Mesendoderm (in vitro differentiated cells): Measurements from ENCODE around the gene CKAP5.

ENCODE experiments used
- DNase-seq: peaks from one replicate; pipeline ENCODE4 v3.0.0; 2013
- H2AK5ac ChIP-seq: 2 replicates; pipeline ENCODE4 v1.6.1; 2013; ENCODE audit warnings: low read length, inconsistent platforms
- H2BK120ac ChIP-seq: 2 replicates; pipeline ENCODE4 v1.6.1; 2013; ENCODE audit warnings: low read depth, mild to moderate bottlenecking, low read length, moderate library complexity, mixed read lengths
- H2BK15ac ChIP-seq: replicated peaks from 2 replicates; pipeline ENCODE4 v1.6.1; 2013; ENCODE audit warnings: low read depth, mild to moderate bottlenecking, moderate library complexity
- H2BK5ac ChIP-seq: 2 replicates; pipeline ENCODE4 v1.6.1; 2013; ENCODE audit warnings: low read length, inconsistent platforms
- H3K18ac ChIP-seq: 2 replicates; pipeline ENCODE4 v1.6.1; 2013; ENCODE audit warnings: mild to moderate bottlenecking, low read length, mixed read lengths
- H3K23ac ChIP-seq: one replicate; pipeline ENCODE4 v1.6.1; 2013; ENCODE audit warnings: low read length
- H3K27ac ChIP-seq: 2 replicates; pipeline ENCODE4 v1.5.1; 2013; ENCODE audit warnings: low read depth, mild to moderate bottlenecking, inconsistent platforms, low read length, moderate library complexity
- H3K27me3 ChIP-seq: 2 replicates; pipeline ENCODE4 v1.6.1; 2013; ENCODE audit warnings: low read length, control low read depth, mild to moderate bottlenecking, inconsistent platforms; ENCODE audit not compliant: insufficient read depth, poor library complexity
- H3K36me3 ChIP-seq: 2 replicates; pipeline ENCODE4 v1.6.1; 2013; ENCODE audit warnings: low read length, inconsistent platforms; ENCODE audit not compliant: control insufficient read depth, insufficient read depth
- H3K4ac ChIP-seq: one replicate; pipeline ENCODE4 v1.6.1; 2013; ENCODE audit warnings: low read depth, mild to moderate bottlenecking, low read length, moderate library complexity
- H3K4me1 ChIP-seq: 2 replicates; pipeline ENCODE4 v1.6.1; 2013; ENCODE audit warnings: low read depth, low read length, inconsistent platforms; ENCODE audit not compliant: control insufficient read depth
- H3K4me2 ChIP-seq: 2 replicates; pipeline ENCODE4 v1.6.1; 2013; ENCODE audit warnings: low read length
- H3K4me3 ChIP-seq: 2 replicates; pipeline ENCODE4 v1.5.1; 2013; ENCODE audit warnings: mild to moderate bottlenecking, low read length
- H3K56ac ChIP-seq: one replicate; pipeline ENCODE4 v1.6.1; 2013; ENCODE audit warnings: low read length
- H3K79me1 ChIP-seq: 2 replicates; pipeline ENCODE4 v1.6.1; 2013; ENCODE audit warnings: low read length, inconsistent platforms
- H3K79me2 ChIP-seq: 2 replicates; pipeline ENCODE4 v1.6.1; 2013; ENCODE audit warnings: mild to moderate bottlenecking, low read length; ENCODE audit not compliant: control insufficient read depth, insufficient read depth
- H3K9ac ChIP-seq: 2 replicates; pipeline ENCODE4 v1.6.1; 2013; ENCODE audit warnings: low read length, inconsistent platforms
- H4K5ac ChIP-seq: one replicate; pipeline ENCODE4 v1.6.1; 2013; ENCODE audit warnings: low read length
- H4K8ac ChIP-seq: one replicate; pipeline ENCODE4 v1.6.1; 2013; ENCODE audit warnings: low read depth, mild to moderate bottlenecking, control low read depth, low read length, moderate library complexity
- WGBS: extraction: QIAGEN DNeasy Blood & Tissue Kit; methylation state at CpG from one replicate; pipeline ENCODE4 v1.1.7; 2013; ENCODE audit warnings: low lambda C conversion rate, missing lambda C conversion rate; ENCODE audit not compliant: insufficient coverage; ENCODE audit errors: extremely low coverage; 5-methylcytosine and 5-hydroxymethylcytosine counted together

The CKAP5 gene

DNA sequence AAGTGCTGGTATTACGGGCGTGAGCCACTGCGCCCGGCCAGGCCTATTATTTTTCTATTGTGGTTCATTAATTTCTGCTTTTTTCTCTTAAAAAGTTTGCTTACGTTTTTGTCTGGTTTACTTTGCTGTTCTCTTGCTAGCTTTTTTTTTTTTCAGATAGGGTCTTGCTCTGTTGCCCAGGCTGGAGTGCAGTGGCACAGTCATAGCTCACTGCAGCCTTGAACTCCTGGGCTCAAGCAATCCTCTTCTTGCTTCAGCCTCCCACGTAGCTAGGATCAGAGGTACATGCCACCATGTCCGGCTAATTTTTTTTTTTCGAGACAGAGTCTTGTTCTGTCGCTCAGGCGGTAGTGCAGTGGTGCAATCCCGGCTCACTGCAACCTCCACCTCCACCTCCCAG is 108.4 kb downstream of the CKAP5 start:
- Histone ChIP-seq H3K4me1 (no peaks in the 10 kb centered on the region), H2BK15ac (no peak overlapping the region), H3K18ac (no peak overlapping the region), H4K8ac (no peak overlapping the region), H2AK5ac (no peak overlapping the region), H2BK120ac (no peak overlapping the region), H3K4me3 (no peak overlapping the region), H3K4me2 (no peak overlapping the region), H3K36me3 (peaks cover 8% of the 10 kb centered on the region), H4K5ac (no peak overlapping the region), H3K23ac (no peak overlapping the region), H3K9ac (no peak overlapping the region), H3K27me3 (no peaks in the 10 kb centered on the region), H3K79me2 (no peaks in the 10 kb centered on the region), H3K27ac (no peak overlapping the region), H3K79me1 (no peaks in the 10 kb centered on the region), H3K4ac (no peak overlapping the region), H2BK5ac (no peak overlapping the region), H3K56ac (no peak overlapping the region)
- no peak for DNase-seq
- no CpG with 5 or more reads among the region's 11 CpGs for WGBS

DNA sequence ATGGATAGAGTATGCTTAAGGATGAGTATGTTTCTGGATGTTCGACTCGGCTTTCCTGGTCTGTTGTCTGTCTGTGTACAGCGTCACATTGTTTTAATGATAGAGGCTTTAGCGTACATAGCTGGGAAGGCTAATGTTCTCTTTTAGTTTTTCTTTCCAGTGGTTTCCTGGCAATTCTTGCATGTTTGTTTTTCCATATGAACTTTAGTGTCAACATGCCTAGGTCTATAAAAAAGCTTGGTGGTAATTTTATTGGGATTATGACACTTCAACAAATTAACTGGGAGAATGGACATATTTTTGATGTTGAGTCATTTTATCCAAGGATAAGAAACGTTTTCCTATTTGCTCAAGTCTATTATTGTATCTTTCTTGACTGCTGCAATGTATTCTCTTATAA is 109.5 kb downstream of the CKAP5 start:
- no peak overlapping the region for H3K4me3 ChIP-seq
- H4K5ac ChIP-seq = no peak overlapping the region
- H3K79me2 ChIP-seq = no peaks in the 10 kb centered on the region
- no peaks in the 10 kb centered on the region for H3K4me1 ChIP-seq
- H3K27ac ChIP-seq = no peak overlapping the region
- H3K9ac ChIP-seq = no peak overlapping the region
- no peak overlapping the region for H2AK5ac ChIP-seq
- no peak overlapping the region for H2BK120ac ChIP-seq
- no CpG with 5 or more reads among the region's 5 CpGs for WGBS
- no peak overlapping the region for H3K4ac ChIP-seq
- no peak overlapping the region for H2BK5ac ChIP-seq
- no peak overlapping the region for H3K56ac ChIP-seq
- peaks cover 3% of the 10 kb centered on the region for H3K36me3 ChIP-seq
- H2BK15ac ChIP-seq = no peak overlapping the region
- H3K27me3 ChIP-seq = no peaks in the 10 kb centered on the region
- H4K8ac ChIP-seq = no peak overlapping the region
- H3K4me2 ChIP-seq = no peak overlapping the region
- H3K79me1 ChIP-seq = no peaks in the 10 kb centered on the region
- no peak overlapping the region for H3K18ac ChIP-seq
- DNase-seq = no peak
- H3K23ac ChIP-seq = no peak overlapping the region

DNA sequence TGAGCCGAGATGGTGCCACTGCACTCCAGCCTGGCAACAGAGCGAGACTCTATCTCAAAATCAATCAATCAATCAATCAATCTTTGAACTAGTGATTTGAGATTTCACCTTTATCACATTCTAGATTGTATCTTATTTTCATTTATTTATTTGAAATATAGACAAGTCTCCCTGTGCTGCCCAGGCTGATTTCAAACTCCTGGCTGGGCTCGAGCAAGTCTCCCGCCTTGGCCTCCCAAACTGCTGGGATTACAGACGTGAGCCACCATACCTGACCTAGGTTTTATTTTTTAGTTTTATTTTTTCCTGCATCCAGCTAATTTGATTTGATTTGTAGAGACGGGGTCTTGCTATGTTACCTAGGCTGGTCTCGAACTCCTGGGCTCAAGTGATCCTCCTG is 109.9 kb downstream of the CKAP5 start:
- Histone ChIP-seq H3K56ac (no peak overlapping the region), H2BK5ac (no peak overlapping the region), H4K8ac (no peak overlapping the region), H3K4me3 (no peak overlapping the region), H3K27ac (no peak overlapping the region), H3K9ac (no peak overlapping the region), H2AK5ac (no peak overlapping the region), H3K79me1 (no peaks in the 10 kb centered on the region), H3K4ac (no peak overlapping the region), H3K4me1 (no peaks in the 10 kb centered on the region), H3K4me2 (no peak overlapping the region), H3K79me2 (no peaks in the 10 kb centered on the region), H2BK15ac (no peak overlapping the region), H3K23ac (no peak overlapping the region), H3K36me3 (peaks cover 2% of the 10 kb centered on the region), H3K27me3 (no peaks in the 10 kb centered on the region), H2BK120ac (no peak overlapping the region), H3K18ac (no peak overlapping the region), H4K5ac (no peak overlapping the region)
- DNase-seq = no peak
- WGBS = no CpG with 5 or more reads among the region's 7 CpGs

DNA sequence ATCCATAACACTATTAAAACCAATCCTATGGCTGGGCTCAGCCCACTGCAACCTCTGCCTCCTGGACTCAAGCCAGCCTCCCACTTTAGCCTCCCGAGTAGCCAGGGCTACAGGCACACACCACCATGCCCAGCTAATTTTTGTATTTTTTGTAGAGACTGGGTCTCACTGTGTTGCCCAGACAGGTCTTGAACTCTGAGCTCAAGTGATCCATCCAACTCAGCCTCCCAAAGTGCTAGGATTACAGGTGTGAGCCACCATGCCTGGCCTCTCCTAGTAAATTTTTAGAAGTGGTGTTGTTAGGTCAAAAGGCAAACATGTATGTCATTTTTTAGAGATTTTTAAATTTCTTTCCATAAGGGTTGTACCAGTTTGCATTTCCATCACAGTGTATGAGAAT is 112.8 kb downstream of the CKAP5 start:
- Histone ChIP-seq H2BK5ac (no peak overlapping the region), H3K36me3 (no peaks in the 10 kb centered on the region), H2AK5ac (no peak overlapping the region), H4K8ac (no peak overlapping the region), H3K79me1 (no peaks in the 10 kb centered on the region), H3K4me3 (no peak overlapping the region), H3K27me3 (no peaks in the 10 kb centered on the region), H3K56ac (no peak overlapping the region), H3K18ac (no peak overlapping the region), H2BK15ac (no peak overlapping the region), H4K5ac (no peak overlapping the region), H3K4me1 (no peaks in the 10 kb centered on the region), H3K23ac (no peak overlapping the region), H3K4ac (no peak overlapping the region), H3K79me2 (no peaks in the 10 kb centered on the region), H3K27ac (no peak overlapping the region), H3K4me2 (no peak overlapping the region), H3K9ac (no peak overlapping the region), H2BK120ac (no peak overlapping the region)
- no CpG with 5 or more reads among the region's 1 CpG for WGBS
- DNase-seq = no peak

DNA sequence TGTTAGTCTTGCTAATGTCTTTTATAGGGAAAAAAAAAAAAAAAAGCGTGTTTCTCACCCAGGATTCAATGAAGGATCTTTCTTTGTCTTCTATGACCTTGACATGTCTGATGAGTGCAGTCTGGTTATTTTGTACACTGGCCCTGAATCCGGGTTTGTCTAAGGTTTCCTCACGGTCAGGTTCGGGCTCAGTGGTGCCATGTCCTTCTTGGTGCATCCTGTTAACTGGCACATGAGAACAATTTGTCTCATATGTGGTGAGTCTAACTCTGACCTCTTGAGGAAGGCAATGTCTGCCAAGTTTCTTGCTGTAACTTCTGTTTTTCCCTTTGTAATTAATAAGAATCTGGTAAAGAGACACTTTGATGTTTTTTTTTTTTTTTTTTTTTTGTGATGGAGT is 114.5 kb downstream of the CKAP5 start:
- H3K4ac ChIP-seq = no peak overlapping the region
- no peaks in the 10 kb centered on the region for H3K36me3 ChIP-seq
- H3K56ac ChIP-seq = no peak overlapping the region
- no peak overlapping the region for H3K23ac ChIP-seq
- no peak overlapping the region for H2BK120ac ChIP-seq
- no peak overlapping the region for H3K27ac ChIP-seq
- no CpG with 5 or more reads among the region's 4 CpGs for WGBS
- H3K4me1 ChIP-seq = no peaks in the 10 kb centered on the region
- H2BK5ac ChIP-seq = no peak overlapping the region
- H3K4me3 ChIP-seq = no peak overlapping the region
- no peak overlapping the region for H4K5ac ChIP-seq
- H2BK15ac ChIP-seq = no peak overlapping the region
- no peak overlapping the region for H3K4me2 ChIP-seq
- no peaks in the 10 kb centered on the region for H3K79me2 ChIP-seq
- no peaks in the 10 kb centered on the region for H3K79me1 ChIP-seq
- no peak overlapping the region for H3K18ac ChIP-seq
- no peaks in the 10 kb centered on the region for H3K27me3 ChIP-seq
- H2AK5ac ChIP-seq = no peak overlapping the region
- no peak overlapping the region for H3K9ac ChIP-seq
- no peak overlapping the region for H4K8ac ChIP-seq
- DNase-seq = no peak

DNA sequence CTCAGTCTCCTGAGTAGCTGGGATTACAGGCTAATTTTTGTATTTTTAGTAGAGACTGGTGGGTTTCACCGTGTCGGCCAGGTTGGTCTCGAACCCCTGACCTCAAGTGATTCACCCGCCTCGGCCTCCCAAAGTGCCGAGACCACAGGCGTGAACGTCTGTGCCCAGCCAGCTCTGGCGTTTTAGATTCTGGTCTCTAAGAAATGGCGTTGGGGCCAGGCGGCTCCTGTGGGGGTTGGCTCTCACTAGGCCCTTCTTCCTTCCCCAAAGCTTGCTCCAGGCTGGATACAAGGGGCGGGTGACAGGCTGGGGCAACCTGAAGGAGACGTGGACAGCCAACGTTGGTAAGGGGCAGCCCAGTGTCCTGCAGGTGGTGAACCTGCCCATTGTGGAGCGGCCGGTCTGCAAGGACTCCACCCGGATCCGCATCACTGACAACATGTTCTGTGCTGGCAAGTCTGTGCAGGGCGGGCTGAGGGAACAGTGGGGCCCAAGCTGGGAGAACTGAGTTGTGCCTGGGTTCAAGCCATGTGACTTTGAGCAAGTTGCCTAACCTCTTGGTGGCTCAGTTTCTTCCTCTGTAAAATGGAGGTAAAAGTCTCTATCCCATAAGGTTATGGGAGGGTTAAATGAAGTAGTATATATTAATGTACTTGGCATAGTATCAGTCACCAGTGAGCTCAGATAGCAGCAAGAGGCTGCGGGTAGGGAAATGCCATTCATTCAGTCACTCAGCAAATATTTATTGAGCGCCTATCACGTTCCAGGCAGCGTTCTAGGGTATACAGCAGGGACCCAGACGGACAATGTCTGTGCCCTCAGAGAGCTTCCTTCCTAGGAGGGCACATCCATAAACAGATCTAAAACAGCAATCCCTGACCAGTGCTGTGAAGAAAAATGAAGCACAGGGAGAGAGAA is 116.7 kb downstream of the CKAP5 start:
- Histone ChIP-seq H2BK120ac (no peak overlapping the region), H3K4me1 (no peaks in the 10 kb centered on the region), H4K5ac (no peak overlapping the region), H3K9ac (no peak overlapping the region), H3K23ac (no peak overlapping the region), H3K79me2 (no peaks in the 10 kb centered on the region), H3K4me3 (no peak overlapping the region), H3K56ac (no peak overlapping the region), H2AK5ac (no peak overlapping the region), H3K4ac (no peak overlapping the region), H4K8ac (no peak overlapping the region), H2BK5ac (no peak overlapping the region), H3K4me2 (no peak overlapping the region), H3K18ac (no peak overlapping the region), H3K79me1 (no peaks in the 10 kb centered on the region), H3K27ac (no peak overlapping the region), H3K27me3 (no peaks in the 10 kb centered on the region), H3K36me3 (no peaks in the 10 kb centered on the region), H2BK15ac (no peak overlapping the region)
- no CpG with 5 or more reads among the region's 24 CpGs for WGBS
- DNase-seq = no peak
